DND-41 (cell line): ENCODE results near the gene PLPP1.

Experiments
- ATAC-seq: fragments of 200-7000 bp; cut with Tn5 transposase; 3 replicates; pipeline ENCODE4 v1.9.1; 2021; ENCODE audit warnings: low read depth; ENCODE audit not compliant: insufficient read depth
- DNase-seq: peaks from one replicate; pipeline ENCODE4 v3.0.0-alpha.2; 2020
- H2AFZ ChIP-seq: 2 replicates; pipeline ENCODE4 v1.6.0; 2012; ENCODE audit warnings: low read depth, low read length
- H3K27ac ChIP-seq: 2 replicates; pipeline ENCODE4 v1.5.1; 2012; ENCODE audit warnings: low read length, inconsistent platforms
- H3K27me3 ChIP-seq: fragments of 200-600 bp; sonication (generic); 2 replicates; pipeline ENCODE4 v1.6.0; 2012; ENCODE audit warnings: low read length, mild to moderate bottlenecking, inconsistent platforms; ENCODE audit not compliant: insufficient read depth, poor library complexity
- H3K36me3 ChIP-seq: 2 replicates; pipeline ENCODE4 v1.5.1; 2012; ENCODE audit warnings: low read length, inconsistent platforms; ENCODE audit not compliant: insufficient read depth
- H3K4me1 ChIP-seq: 2 replicates; pipeline ENCODE4 v1.5.1; 2012; ENCODE audit warnings: mild to moderate bottlenecking, low read length; ENCODE audit not compliant: insufficient read depth
- H3K4me2 ChIP-seq: 2 replicates; pipeline ENCODE4 v1.6.0; 2012; ENCODE audit warnings: mild to moderate bottlenecking, moderate library complexity, low read length, inconsistent platforms; ENCODE audit not compliant: insufficient read depth
- H3K4me3 ChIP-seq, 2 experiments: fragments of 200-600 bp in 1 of 2; shearing (Covaris generic) in 1 of 2; 2 replicates each; pipeline ENCODE4 v1.5.1; 2012 to 2016; ENCODE audit warnings: inconsistent platforms in 2 of 2, low read length in 2 of 2, mild to moderate bottlenecking in 2 of 2, low read depth in 1 of 2, moderate library complexity in 1 of 2
- H3K79me2 ChIP-seq: 2 replicates; pipeline ENCODE4 v1.6.0; 2012; ENCODE audit warnings: low read length, inconsistent platforms; ENCODE audit not compliant: insufficient read depth
- H3K9ac ChIP-seq: 2 replicates; pipeline ENCODE4 v1.6.0; 2012; ENCODE audit warnings: low read depth, mild to moderate bottlenecking, inconsistent platforms, low read length, moderate library complexity
- H3K9me3 ChIP-seq: 2 replicates; pipeline ENCODE4 v1.5.1; 2012; ENCODE audit warnings: low read length, moderate library complexity, mild to moderate bottlenecking, inconsistent platforms; ENCODE audit not compliant: insufficient read depth, severe bottlenecking
- H4K20me1 ChIP-seq: 2 replicates; pipeline ENCODE4 v1.6.0; 2012; ENCODE audit warnings: low read length; ENCODE audit not compliant: insufficient read depth
- EZH2 ChIP-seq: IDR thresholded peaks from 3 replicates; pipeline ENCODE4 v1.6.1; 2012; ENCODE audit warnings: borderline replicate concordance, low read depth, mild to moderate bottlenecking, moderate library complexity, low read length, inconsistent platforms; ENCODE audit not compliant: severe bottlenecking
- TF ChIP-seq, protein P1 (sequence below): IDR thresholded peaks from 2 replicates; pipeline ENCODE4 v1.5.1; 2012; ENCODE audit warnings: borderline replicate concordance, low read length, moderate library complexity, mild to moderate bottlenecking; ENCODE audit not compliant: poor library complexity, severe bottlenecking; ENCODE audit errors: extremely low read depth

The PLPP1 gene

DNA sequence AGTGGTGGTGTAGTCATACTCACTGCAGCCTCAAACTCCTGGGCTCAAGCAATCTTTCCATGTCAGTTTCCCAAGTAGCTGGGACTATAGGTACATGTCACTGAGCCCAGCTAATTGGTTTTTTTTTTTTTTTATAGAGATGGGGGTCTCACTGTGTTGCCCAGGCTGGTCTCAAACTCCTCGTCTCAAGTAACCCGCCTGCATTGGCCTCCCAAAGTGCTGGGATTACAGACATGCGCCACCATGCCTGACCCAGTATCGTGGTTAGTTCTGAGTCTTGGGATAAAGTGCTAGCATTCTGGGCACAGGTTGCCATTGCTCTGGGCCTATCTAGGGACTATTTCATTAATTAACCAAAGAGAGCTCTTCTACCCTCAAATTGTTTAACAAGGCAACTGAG is 108.3 kb downstream of the PLPP1 start:
- TF ChIP-seq, protein P1, sequence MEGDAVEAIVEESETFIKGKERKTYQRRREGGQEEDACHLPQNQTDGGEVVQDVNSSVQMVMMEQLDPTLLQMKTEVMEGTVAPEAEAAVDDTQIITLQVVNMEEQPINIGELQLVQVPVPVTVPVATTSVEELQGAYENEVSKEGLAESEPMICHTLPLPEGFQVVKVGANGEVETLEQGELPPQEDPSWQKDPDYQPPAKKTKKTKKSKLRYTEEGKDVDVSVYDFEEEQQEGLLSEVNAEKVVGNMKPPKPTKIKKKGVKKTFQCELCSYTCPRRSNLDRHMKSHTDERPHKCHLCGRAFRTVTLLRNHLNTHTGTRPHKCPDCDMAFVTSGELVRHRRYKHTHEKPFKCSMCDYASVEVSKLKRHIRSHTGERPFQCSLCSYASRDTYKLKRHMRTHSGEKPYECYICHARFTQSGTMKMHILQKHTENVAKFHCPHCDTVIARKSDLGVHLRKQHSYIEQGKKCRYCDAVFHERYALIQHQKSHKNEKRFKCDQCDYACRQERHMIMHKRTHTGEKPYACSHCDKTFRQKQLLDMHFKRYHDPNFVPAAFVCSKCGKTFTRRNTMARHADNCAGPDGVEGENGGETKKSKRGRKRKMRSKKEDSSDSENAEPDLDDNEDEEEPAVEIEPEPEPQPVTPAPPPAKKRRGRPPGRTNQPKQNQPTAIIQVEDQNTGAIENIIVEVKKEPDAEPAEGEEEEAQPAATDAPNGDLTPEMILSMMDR, result no peak
- TF ChIP-seq EZH2, result no peak
- Histone ChIP-seq H2AFZ (no peak overlapping the region), H3K4me2 (no peak overlapping the region), H3K4me1 (no peaks in the 10 kb centered on the region), H3K9me3 (no peaks in the 10 kb centered on the region), H3K79me2 (peaks cover 7% of the 10 kb centered on the region; the same call in 1 of the 2 replicates), H4K20me1 (no peaks in the 10 kb centered on the region), H3K27ac (no peak overlapping the region), H3K9ac (no peak overlapping the region), H3K4me3 (no peak overlapping the region), H3K36me3 (peaks cover 75% of the 10 kb centered on the region), H3K27me3 (no peaks in the 10 kb centered on the region)
- DNase-seq, result no peak
- ATAC-seq, result no peak

DNA sequence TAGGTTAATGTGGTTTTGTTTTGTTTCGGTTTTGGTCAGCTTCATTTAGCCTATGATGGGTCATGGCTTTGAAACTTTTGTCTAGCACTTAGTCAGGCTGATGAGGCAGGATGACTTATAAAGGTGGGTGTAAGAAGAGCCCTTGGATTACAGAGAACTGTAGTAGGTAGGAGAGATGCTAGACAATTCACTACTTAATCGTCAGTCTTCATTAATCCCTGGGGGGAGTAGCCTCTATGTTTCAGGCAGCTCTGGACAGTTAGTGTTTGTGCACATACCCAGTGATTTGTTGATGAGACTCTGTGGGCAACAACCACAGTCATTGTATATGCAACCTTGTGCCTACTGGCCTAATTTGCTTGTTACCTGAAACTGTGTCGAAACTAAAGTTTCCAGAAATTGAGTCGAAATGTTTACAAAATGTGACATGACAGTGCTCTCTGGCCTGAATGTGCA is 113.7 kb downstream of the PLPP1 start:
- H3K4me1 ChIP-seq, result no peaks in the 10 kb centered on the region
- H2AFZ ChIP-seq, result no peak overlapping the region
- no peak for TF ChIP-seq EZH2
- TF ChIP-seq, protein P1, result no peak
- ATAC-seq (no peak), DNase-seq (no peak)
- H4K20me1 ChIP-seq, result no peaks in the 10 kb centered on the region
- H3K79me2 ChIP-seq, result no peaks in the 10 kb centered on the region
- H3K27me3 ChIP-seq, result no peaks in the 10 kb centered on the region
- H3K36me3 ChIP-seq, result peaks cover 75% of the 10 kb centered on the region
- H3K27ac ChIP-seq, result no peak overlapping the region
- no peak overlapping the region for H3K4me3 ChIP-seq
- H3K4me2 ChIP-seq, result no peak overlapping the region
- H3K9me3 ChIP-seq, result no peaks in the 10 kb centered on the region
- H3K9ac ChIP-seq, result no peak overlapping the region

DNA sequence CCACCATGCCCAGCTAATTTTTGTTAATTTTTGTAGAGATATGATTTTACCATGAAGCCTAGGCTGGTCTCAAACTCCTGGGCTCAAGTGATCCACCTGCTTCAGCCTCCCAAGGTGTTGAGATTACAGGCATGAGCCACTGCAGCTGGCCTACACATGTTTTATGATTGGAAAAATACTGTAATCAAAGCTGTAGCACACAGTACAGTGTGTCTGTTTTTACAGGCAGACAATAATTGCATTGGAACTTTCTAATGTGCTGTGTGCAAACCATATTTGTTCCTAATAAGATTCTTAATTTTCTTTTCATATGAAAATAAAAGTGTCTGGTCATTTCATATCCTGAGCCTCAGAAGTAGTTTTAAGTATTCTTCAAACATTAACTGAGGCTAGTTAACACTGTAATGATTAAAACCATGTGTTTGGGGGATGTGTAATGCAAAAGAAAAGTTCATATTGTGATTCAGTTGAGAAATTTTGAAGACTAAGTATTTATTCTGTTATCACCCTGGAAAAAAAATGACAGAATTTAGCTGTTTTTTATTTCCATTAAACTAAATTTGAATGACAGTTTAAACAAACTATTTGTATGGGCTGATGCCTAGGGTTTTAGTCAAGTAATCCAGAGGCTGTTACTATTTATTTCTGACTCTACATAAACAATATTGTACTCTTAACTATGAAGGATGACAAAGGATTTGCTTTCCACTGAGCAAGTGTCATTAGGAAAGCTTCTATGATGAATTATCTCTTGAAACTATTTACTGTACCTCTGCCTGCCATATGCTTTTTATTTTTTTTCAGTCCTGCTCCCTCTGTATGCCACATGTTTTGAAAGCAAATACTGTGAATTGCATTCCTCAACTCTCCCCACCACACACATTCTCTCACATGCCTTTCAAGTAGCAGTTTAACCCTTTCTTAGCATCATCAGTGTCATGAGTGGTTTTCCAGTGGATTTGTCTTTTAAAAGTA is 115.5 kb downstream of the PLPP1 start:
- no peaks in the 10 kb centered on the region for H3K27me3 ChIP-seq
- H3K27ac ChIP-seq, result no peak overlapping the region
- DNase-seq, result no peak
- H3K79me2 ChIP-seq, result no peaks in the 10 kb centered on the region
- TF ChIP-seq, protein P1, result no peak
- no peak for TF ChIP-seq EZH2
- H3K9me3 ChIP-seq, result no peaks in the 10 kb centered on the region
- ATAC-seq, result no peak
- H3K4me2 ChIP-seq, result no peak overlapping the region
- no peaks in the 10 kb centered on the region for H3K4me1 ChIP-seq
- H3K36me3 ChIP-seq, result peaks cover 76% of the 10 kb centered on the region
- no peak overlapping the region for H3K9ac ChIP-seq
- no peak overlapping the region for H2AFZ ChIP-seq
- no peaks in the 10 kb centered on the region for H4K20me1 ChIP-seq
- H3K4me3 ChIP-seq, result no peak overlapping the region
